Esophagus (tissue), 2 donors: Measurements from ENCODE around the gene SLC22A7. TPM values are rescaled to one million over a fixed set of nuclear protein-coding genes. Genes with fewer than 3 reads are reported as not detected.

Experiments
- H3K27ac ChIP-seq, 2 donors: one replicate each; pipeline ENCODE4 v1.5.1; 2013; ENCODE audit warnings: low read depth in 2 of 2, mild to moderate bottlenecking in 2 of 2, inconsistent platforms in 1 of 2, low read length in 1 of 2, moderate library complexity in 1 of 2
- H3K27me3 ChIP-seq, 2 donors: one replicate each; pipeline ENCODE4 v1.6.1; 2013; ENCODE audit warnings: low read length in 2 of 2, control low read depth in 1 of 2, mild to moderate bottlenecking in 1 of 2; ENCODE audit not compliant: insufficient read depth in 2 of 2, control insufficient read depth in 1 of 2
- H3K36me3 ChIP-seq, 2 donors: one replicate each; pipeline ENCODE4 v1.6.1; 2013; ENCODE audit warnings: low read length in 1 of 2; ENCODE audit not compliant: control insufficient read depth in 2 of 2, insufficient read depth in 2 of 2
- H3K4me1 ChIP-seq, 2 donors: one replicate each; pipeline ENCODE4 v1.6.1; 2013; ENCODE audit warnings: low read length in 1 of 2; ENCODE audit not compliant: control insufficient read depth in 2 of 2, insufficient read depth in 2 of 2
- H3K4me3 ChIP-seq, 2 donors: one replicate each; pipeline ENCODE4 v1.5.1; 2013; ENCODE audit warnings: low read length in 2 of 2, mild to moderate bottlenecking in 2 of 2, low read depth in 1 of 2, moderate library complexity in 1 of 2
- H3K9me3 ChIP-seq, 2 donors: one replicate each; pipeline ENCODE4 v1.6.1; 2013; ENCODE audit warnings: mild to moderate bottlenecking in 2 of 2, low read depth in 1 of 2, low read length in 1 of 2, moderate library complexity in 1 of 2; ENCODE audit not compliant: control insufficient read depth in 2 of 2, insufficient read depth in 1 of 2
- WGBS, 2 donors: extraction: QIAGEN DNeasy Blood & Tissue Kit; methylation state at CpG; one replicate each; pipeline ENCODE4 v1.1.7; 2013; 5-methylcytosine and 5-hydroxymethylcytosine counted together
- polyA plus RNA-seq, 2 donors: library from polyadenylated mRNA; stranded (reverse); fragments of 200-250 nt; gene quantifications; one replicate each; pipeline ENCODE4 v1.2.3, GENCODE V29; 2013
- donor health status: healthy with polysubstance abuse.
- donor health status: Bipolar disorder and iron deficiency.

The SLC22A7 gene
- polyA plus RNA-seq, 2 donors: not detected

- Histone ChIP-seq H3K36me3 (no peaks in the 10 kb centered on the region), H3K4me1 (peaks cover under 1 to 3% of the 10 kb centered on the region in 2 donors), H3K4me3 (no peak overlapping the region), H3K9me3 (no peaks in the 10 kb centered on the region), H3K27me3 (no peaks in the 10 kb centered on the region), H3K27ac (no peak overlapping the region)
- WGBS, 2 donors: 79 to 82% methylated on average over 10 of the region's 10 CpGs
Observed at GRCh38 chr6:43274127-43274915, 23.7 kb upstream of the SLC22A7 start.

GRCh38 chr6:43274916-43275597 lies 23.0 kb upstream of the SLC22A7 start:
- no peaks in the 10 kb centered on the region for H3K9me3 ChIP-seq
- 5 to 7% methylated on average over 35 to 65 of the region's 65 CpGs for WGBS, 2 donors
- H3K36me3 ChIP-seq: no peaks in the 10 kb centered on the region
- H3K27ac ChIP-seq: no peak overlapping the region
- peak overlapping the region; percentile 25 to 35 for H3K4me3 ChIP-seq
- H3K27me3 ChIP-seq: no peaks in the 10 kb centered on the region
- H3K4me1 ChIP-seq: no peaks in the 10 kb centered on the region

GRCh38 chr6:43275801-43276576 lies 22.1 kb upstream of the SLC22A7 start:
- H3K4me3 ChIP-seq: peak overlapping the region in 1 of 2 donors; percentile 35
- H3K27me3 ChIP-seq: no peaks in the 10 kb centered on the region
- no peaks in the 10 kb centered on the region for H3K4me1 ChIP-seq
- H3K9me3 ChIP-seq: no peaks in the 10 kb centered on the region
- no peak overlapping the region for H3K27ac ChIP-seq
- H3K36me3 ChIP-seq: no peaks in the 10 kb centered on the region
- WGBS, 2 donors: 27 to 30% methylated on average over 58 to 64 of the region's 64 CpGs

- Histone ChIP-seq H3K4me1 (no peaks in the 10 kb centered on the region), H3K36me3 (no peaks in the 10 kb centered on the region), H3K27ac (no peak overlapping the region), H3K27me3 (no peaks in the 10 kb centered on the region), H3K4me3 (no peak overlapping the region), H3K9me3 (no peaks in the 10 kb centered on the region)
- 77 to 85% methylated on average over 11 of the region's 11 CpGs for WGBS, 2 donors
Observed at GRCh38 chr6:43276577-43277305, 21.3 kb upstream of the SLC22A7 start.

GRCh38 chr6:43277306-43277642 lies 20.8 kb upstream of the SLC22A7 start:
- no peaks in the 10 kb centered on the region for H3K36me3 ChIP-seq
- WGBS, 2 donors: 82 to 87% methylated on average over 6 of the region's 6 CpGs
- H3K9me3 ChIP-seq: no peaks in the 10 kb centered on the region
- H3K27ac ChIP-seq: no peak overlapping the region
- H3K4me1 ChIP-seq: no peaks in the 10 kb centered on the region
- no peak overlapping the region for H3K4me3 ChIP-seq
- H3K27me3 ChIP-seq: no peaks in the 10 kb centered on the region

- Histone ChIP-seq H3K4me3 (no peak overlapping the region), H3K27me3 (no peaks in the 10 kb centered on the region), H3K9me3 (no peaks in the 10 kb centered on the region), H3K27ac (no peak overlapping the region), H3K4me1 (no peaks in the 10 kb centered on the region), H3K36me3 (no peaks in the 10 kb centered on the region)
- 69 to 72% methylated on average over 13 of the region's 13 CpGs for WGBS, 2 donors
Observed at GRCh38 chr6:43277643-43278523, 20.2 kb upstream of the SLC22A7 start.

GRCh38 chr6:43278524-43279078 lies 19.5 kb upstream of the SLC22A7 start:
- Histone ChIP-seq H3K4me1 (no peaks in the 10 kb centered on the region), H3K27me3 (no peaks in the 10 kb centered on the region), H3K4me3 (no peak overlapping the region), H3K36me3 (no peaks in the 10 kb centered on the region), H3K9me3 (no peaks in the 10 kb centered on the region), H3K27ac (no peak overlapping the region)
- WGBS, 2 donors: 53 to 71% methylated on average over 4 of the region's 4 CpGs

- WGBS, 2 donors: 75 to 76% methylated on average over 2 of the region's 2 CpGs
- H3K4me3 ChIP-seq: no peak overlapping the region
- no peak overlapping the region for H3K27ac ChIP-seq
- H3K9me3 ChIP-seq: no peaks in the 10 kb centered on the region
- no peaks in the 10 kb centered on the region for H3K27me3 ChIP-seq
- H3K36me3 ChIP-seq: no peaks in the 10 kb centered on the region
- peaks cover 0 to 3% of the 10 kb centered on the region in 2 donors for H3K4me1 ChIP-seq
Observed at GRCh38 chr6:43280234-43280633, 17.8 kb upstream of the SLC22A7 start.
